ENCODE measurements around the gene CCT6A.
"Not testable (repeated sequence)": the region's sequence is repeated elsewhere in the genome, so short reads cannot be mapped to it uniquely, and the experiment has no call there.

CCT6A gene

GRCh38 chr7:56097700-56098099, 46.1 kb downstream of the CCT6A start:
- H3K9me3 Mint-ChIP-seq, result no peaks in the 10 kb centered on the region
- H3K27ac Mint-ChIP-seq, result no peak overlapping the region
- H3K36me3 Mint-ChIP-seq (ENCODE audit: low read depth), result peaks cover 28% of the 10 kb centered on the region
- H3K4me1 Mint-ChIP-seq, result peaks cover 6% of the 10 kb centered on the region
- no peaks in the 10 kb centered on the region for H3K27me3 Mint-ChIP-seq (ENCODE audit: low read depth)
- H3K4me3 Mint-ChIP-seq, result no peak overlapping the region
- TF ChIP-seq, protein P1, sequence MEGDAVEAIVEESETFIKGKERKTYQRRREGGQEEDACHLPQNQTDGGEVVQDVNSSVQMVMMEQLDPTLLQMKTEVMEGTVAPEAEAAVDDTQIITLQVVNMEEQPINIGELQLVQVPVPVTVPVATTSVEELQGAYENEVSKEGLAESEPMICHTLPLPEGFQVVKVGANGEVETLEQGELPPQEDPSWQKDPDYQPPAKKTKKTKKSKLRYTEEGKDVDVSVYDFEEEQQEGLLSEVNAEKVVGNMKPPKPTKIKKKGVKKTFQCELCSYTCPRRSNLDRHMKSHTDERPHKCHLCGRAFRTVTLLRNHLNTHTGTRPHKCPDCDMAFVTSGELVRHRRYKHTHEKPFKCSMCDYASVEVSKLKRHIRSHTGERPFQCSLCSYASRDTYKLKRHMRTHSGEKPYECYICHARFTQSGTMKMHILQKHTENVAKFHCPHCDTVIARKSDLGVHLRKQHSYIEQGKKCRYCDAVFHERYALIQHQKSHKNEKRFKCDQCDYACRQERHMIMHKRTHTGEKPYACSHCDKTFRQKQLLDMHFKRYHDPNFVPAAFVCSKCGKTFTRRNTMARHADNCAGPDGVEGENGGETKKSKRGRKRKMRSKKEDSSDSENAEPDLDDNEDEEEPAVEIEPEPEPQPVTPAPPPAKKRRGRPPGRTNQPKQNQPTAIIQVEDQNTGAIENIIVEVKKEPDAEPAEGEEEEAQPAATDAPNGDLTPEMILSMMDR (IDR thresholded peaks at IDR 0.05; ENCODE audit: unreplicated experiment in 3 of 3), result no peak

DNA sequence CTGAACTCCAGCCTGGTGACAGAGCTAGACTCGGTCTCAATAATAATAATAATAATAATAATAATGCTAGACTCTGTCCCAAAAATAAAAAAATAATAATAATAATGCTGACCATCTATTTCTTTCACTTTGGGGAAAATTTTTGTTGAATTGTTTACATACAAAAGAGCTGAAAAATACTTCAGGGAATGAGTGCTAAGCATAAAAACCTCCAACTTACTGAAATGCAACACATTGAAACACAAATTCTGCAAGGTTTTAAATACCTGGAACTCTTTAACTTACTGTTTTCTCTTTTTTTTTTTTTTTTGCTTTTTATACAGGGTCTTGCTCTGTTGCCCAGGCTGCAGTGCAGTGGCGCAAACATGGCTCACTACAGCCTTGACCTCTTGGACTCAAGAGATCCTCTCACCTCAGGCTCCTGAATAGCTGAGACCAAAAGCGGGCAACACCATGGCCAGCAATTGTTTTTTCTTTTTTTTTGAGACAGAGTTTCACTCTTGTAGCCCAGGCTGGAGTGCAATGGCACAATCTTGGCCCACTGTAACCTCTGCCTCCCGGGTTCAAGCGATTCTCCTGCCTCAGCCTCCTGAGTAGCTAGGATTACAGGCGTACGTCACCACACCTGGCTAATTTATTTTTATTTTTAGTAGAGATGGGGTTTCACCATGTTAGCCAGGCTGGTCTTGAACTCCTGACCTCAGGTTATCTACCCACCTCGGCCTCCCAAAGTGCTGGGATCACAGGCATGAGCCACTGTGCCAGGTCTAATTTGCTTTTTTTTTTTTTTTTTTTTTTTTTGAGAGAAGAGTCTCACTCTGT, 46.8 kb downstream of the CCT6A start:
- H3K4me3 Mint-ChIP-seq, result not testable (repeated sequence)
- peaks cover 31% of the 10 kb centered on the region for H3K36me3 Mint-ChIP-seq (ENCODE audit: low read depth)

DNA sequence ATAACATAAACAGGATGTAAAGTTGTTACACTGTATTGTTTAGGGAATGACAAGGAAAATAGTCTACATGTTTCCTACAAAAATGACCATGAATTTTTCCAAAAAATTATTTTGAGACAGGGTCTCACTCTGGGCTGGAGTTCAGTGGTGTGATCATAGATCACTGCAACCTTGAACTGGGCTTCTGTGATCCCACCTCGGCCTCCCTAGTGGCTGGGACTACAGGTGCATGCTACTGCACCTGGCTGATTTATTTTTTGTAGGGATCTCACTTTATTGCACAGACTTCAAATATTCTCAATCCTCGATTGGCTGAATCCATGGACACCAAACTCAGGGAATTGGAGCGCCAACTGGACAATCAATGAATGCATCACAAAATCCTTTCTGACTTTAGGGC, 48.1 kb downstream of the CCT6A start:
- Mint-ChIP-seq H3K27ac (no peak overlapping the region), H3K27me3 (ENCODE audit: low read depth) (no peaks in the 10 kb centered on the region), H3K4me1 (peaks cover 5% of the 10 kb centered on the region), H3K36me3 (ENCODE audit: low read depth) (peaks cover 35% of the 10 kb centered on the region), H3K9me3 (no peaks in the 10 kb centered on the region), H3K4me3 (no peak overlapping the region)
- TF ChIP-seq, protein P1 (IDR thresholded peaks at IDR 0.05; ENCODE audit: unreplicated experiment in 3 of 3), result no peak

More for the DNA sequence above, 46.8 kb downstream of the CCT6A start:
- not testable (repeated sequence) for H3K27me3 Mint-ChIP-seq (ENCODE audit: low read depth); H3K4me1 Mint-ChIP-seq; H3K9me3 Mint-ChIP-seq; H3K27ac Mint-ChIP-seq

- Mint-ChIP-seq H3K9me3 (peaks cover 11% of the 10 kb centered on the region), H3K4me1 (peaks cover 14% of the 10 kb centered on the region), H3K4me3 (peak overlapping the region in 1 of 3 experiments; percentile 14), H3K36me3 (ENCODE audit: low read depth) (peaks cover 36% of the 10 kb centered on the region)
- not testable (repeated sequence) for H3K27ac Mint-ChIP-seq; H3K27me3 Mint-ChIP-seq (ENCODE audit: low read depth)
Measured at GRCh38 chr7:56104138-56104537, 52.6 kb downstream of the CCT6A start.

- Mint-ChIP-seq H3K4me1 (peaks cover 14% of the 10 kb centered on the region), H3K27me3 (ENCODE audit: low read depth) (no peaks in the 10 kb centered on the region), H3K9me3 (peaks cover 11% of the 10 kb centered on the region), H3K4me3 (peak overlapping the region; percentile 97 to 99 (median 97)), H3K36me3 (ENCODE audit: low read depth) (peaks cover 26% of the 10 kb centered on the region), H3K27ac (peak overlapping the region; percentile 92 to 99 (median 97))
- TF ChIP-seq, protein P1 (IDR thresholded peaks at IDR 0.05; ENCODE audit: unreplicated experiment in 3 of 3), result no peak
Measured at GRCh38 chr7:56105508-56105907, 53.9 kb downstream of the CCT6A start.

DNA sequence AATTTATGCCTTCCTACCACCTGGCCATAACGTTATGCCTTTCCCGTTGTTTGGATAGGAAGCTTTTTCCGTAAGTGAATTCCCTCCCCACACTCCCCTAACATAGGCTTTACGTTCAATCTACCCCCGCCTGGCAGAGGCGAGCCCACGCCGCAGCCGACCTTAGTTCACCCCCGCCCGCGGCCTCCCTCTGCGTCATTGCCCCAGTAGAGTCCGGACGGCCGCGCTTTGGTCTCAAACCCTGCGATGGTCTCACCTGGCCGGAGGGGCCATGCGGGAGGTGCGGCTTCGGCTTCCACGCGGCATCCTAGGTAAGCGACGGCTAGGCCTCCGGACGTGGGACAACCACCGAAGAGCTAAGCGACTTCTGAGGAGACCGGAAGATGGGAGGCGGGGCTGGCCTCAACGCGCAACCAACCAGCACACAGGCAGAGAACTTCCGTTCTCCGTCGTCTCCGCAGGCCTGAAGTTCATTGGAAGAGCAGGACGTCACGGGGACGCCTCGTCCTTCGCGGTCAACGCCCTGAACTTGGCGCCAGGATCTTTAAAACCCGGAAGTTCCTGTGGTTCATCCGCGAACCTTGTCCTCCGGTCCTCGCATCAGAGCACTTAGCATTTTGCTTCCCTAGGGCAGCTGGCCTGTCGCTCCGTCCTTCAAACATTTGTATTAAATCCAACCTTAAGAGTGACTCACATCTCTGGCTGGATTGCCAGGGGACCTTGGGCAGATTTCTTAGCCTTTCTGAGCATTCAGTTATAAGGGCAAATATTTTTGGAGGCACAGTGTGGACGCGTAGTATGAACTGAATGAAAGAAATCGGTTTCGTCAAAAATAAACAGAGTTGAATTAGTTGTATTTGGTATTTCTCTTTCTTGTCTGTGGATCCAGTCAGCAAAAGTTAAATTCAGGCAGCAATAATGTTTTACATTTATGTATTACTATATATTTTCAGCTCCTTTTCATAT, 54.8 kb downstream of the CCT6A start, which contains the start of gene CHCHD2:
TSS of gene CHCHD2 (minus strand) at position 369 of the 966 bp plus-strand sequence. CDS start at position 306, 63 bp downstream.
- TF ChIP-seq, protein P1 (IDR thresholded peaks at IDR 0.05; ENCODE audit: unreplicated experiment in 3 of 3), result no peak
- Mint-ChIP-seq H3K27me3 (ENCODE audit: low read depth) (no peaks in the 10 kb centered on the region), H3K9me3 (peaks cover 11% of the 10 kb centered on the region), H3K36me3 (ENCODE audit: low read depth) (peaks cover 17% of the 10 kb centered on the region), H3K27ac (peak within 1 kb of the TSS; percentile 92 to 99 (median 97)), H3K4me1 (peaks cover 14% of the 10 kb centered on the region), H3K4me3 (peak within 1 kb of the TSS; percentile 97 to 99 (median 97))

Data from nephron (organoid).